ENCODE measurements around the gene SLC37A4. TPM values are rescaled to one million over a fixed set of nuclear protein-coding genes. Genes with fewer than 3 reads are reported as not detected.
"Not testable (repeated sequence)": the region's sequence is repeated elsewhere in the genome, so short reads cannot be mapped to it uniquely, and the experiment has no call there.

SLC37A4 gene
- 32.5 TPM for polyA plus RNA-seq (2012; ENCODE audit: missing spikeins)

DNA sequence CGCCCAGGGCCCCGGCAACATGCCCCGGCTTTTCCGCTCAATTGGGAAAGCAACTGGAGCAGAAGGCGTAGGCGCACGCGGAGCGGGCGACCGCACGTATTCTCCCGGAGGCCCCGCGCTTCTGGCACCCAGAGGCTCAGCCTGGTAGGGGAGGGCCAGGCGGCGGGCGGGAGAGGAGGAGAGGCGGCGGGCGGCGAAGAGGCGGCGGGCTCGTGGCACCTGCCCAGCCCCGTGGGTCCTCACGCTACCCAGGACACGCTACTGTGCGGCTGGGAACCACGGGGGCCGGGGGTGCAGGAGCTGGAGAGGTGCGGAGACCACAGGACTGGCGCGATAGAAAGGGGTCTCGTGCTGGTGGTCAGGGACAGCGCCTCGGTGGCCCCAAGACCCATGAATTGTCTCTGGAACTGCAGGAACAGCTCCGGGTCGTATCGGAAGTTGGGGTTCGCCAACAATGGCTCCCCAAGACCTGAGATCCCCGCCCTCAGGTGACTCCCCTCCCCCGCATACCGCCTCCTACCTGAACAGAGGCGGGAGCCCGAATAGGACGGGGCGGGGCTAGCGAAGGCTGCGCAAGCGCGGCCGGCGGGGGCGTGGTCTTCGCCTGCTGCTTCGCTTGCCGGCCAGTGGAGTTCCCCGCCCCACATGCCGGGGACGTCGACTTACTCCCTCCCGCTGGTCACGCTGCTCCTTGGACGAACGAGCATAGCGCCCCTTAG is at the start of gene SLC37A4:
Gene SLC37A4, minus strand, starts transcription at position 549 of the 719 bp plus-strand sequence.
- TF ChIP-seq POLR2A (IDR thresholded peaks at IDR 0.05; ENCODE audit: low read depth, low read length) (peak; percentile 52; the same call in 1 of the 2 replicates), TAF1 (IDR thresholded peaks at IDR 0.05; ENCODE audit: borderline replicate concordance, low read depth, low read length) (no peak), POLR2AphosphoS5 (IDR thresholded peaks at IDR 0.05; ENCODE audit: low read depth, low read length) (0 out of 2 replicates have a peak, but pooled peaks have one; percentile 25)
- DNase-seq (ENCODE audit: insufficient read length) (peak; percentile 98), FAIRE-seq (peak; percentile 100)

DNA sequence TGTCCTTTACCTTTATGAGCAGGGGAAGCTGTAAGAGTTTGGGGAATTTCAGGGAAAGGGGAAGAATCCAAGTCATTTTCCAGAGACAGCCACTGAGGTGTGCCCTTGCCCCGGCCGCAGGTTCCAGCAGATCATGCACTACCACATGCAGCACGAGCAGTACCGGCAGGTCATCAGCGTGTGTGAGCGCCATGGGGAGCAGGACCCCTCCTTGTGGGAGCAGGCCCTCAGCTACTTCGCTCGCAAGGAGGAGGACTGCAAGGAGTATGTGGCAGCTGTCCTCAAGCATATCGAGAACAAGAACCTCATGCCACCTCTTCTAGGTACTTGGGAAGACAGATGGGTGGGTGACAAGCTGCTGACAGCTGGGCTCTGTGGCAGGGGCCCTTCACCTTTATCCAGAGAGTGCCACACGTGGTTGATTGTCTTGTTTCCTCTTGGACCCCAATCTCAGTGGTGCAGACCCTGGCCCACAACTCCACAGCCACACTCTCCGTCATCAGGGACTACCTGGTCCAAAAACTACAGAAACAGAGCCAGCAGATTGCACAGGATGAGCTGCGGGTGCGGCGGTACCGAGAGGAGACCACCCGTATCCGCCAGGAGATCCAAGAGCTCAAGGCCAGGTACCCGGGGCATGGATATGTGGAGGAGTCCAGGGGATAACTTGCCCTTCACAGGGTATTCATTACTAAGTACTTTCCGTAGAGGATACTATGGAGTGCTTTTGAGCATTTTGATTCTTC is 48.2 kb upstream of the SLC37A4 start:
- no peak for DNase-seq (ENCODE audit: insufficient read length)
- no peak for FAIRE-seq
- TF ChIP-seq POLR2AphosphoS5 (IDR thresholded peaks at IDR 0.05; ENCODE audit: low read depth, low read length) = no peak
- TF ChIP-seq POLR2A (IDR thresholded peaks at IDR 0.05; ENCODE audit: low read depth, low read length) = no peak
- no peak for TF ChIP-seq TAF1 (IDR thresholded peaks at IDR 0.05; ENCODE audit: borderline replicate concordance, low read depth, low read length)

DNA sequence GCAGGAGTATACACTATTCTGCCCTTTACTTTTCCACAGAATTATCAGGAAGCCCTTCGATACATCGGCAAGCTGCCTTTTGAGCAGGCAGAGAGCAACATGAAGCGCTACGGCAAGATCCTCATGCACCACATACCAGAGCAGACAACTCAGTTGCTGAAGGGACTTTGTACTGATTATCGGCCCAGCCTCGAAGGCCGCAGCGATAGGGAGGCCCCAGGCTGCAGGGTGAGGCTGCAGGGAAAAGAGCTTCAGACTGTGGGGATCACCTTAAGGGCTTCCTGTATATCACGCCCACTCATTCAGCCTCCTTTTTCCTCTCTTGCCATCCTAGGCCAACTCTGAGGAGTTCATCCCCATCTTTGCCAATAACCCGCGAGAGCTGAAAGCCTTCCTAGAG is 47.2 kb upstream of the SLC37A4 start:
- DNase-seq (ENCODE audit: insufficient read length) (no peak), FAIRE-seq (no peak)
- TF ChIP-seq POLR2A (IDR thresholded peaks at IDR 0.05; ENCODE audit: low read depth, low read length) = no peak
- TF ChIP-seq TAF1 (IDR thresholded peaks at IDR 0.05; ENCODE audit: borderline replicate concordance, low read depth, low read length) = no peak
- no peak for TF ChIP-seq POLR2AphosphoS5 (IDR thresholded peaks at IDR 0.05; ENCODE audit: low read depth, low read length)

DNA sequence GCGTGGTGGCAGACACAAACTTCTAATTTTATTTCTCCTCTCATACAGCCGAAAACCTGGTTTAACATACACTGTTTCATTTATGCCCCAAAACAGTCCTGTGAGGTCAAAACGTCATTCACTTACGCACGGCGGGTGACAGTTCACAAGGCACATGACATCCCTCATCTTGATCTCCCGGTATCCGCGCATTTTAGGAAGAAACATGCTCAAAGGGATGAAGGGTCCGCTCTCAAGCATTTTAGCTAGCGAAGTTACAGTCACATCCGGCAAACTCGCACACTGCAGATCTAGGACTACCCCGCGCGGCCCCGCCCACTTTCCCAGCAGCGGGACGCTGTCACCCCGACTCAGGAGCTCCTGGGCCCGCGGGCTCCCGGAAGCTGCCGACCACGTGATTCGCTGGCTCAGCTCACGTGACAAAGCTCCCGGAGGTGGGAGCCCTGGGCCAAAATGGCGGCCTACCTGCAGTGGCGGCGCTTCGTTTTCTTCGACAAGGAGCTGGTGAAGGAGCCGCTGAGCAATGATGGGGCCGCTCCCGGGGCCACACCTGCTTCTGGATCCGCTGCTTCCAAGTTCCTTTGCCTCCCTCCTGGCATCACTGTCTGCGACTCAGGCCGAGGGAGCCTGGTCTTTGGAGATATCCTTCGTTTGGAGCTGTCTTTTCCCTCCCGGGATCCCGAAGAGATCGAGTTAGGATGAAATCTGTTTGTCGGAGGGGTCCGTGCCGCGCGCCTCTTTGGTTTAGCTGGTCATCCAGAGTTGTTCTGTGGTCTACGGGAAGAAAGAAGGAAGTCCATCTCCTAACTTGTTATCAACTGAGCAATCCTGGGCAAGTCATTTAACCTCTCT is 36.9 kb upstream of the SLC37A4 start, which contains the start of gene VPS11:
Gene VPS11, plus strand, starts transcription at position 448 of the 852 bp plus-strand sequence. Its CDS starts 6 bp downstream, at position 454.
- DNase-seq (ENCODE audit: insufficient read length) (peak; percentile 100), FAIRE-seq (peak; percentile 93)
- TF ChIP-seq POLR2AphosphoS5 (IDR thresholded peaks at IDR 0.05; ENCODE audit: low read depth, low read length) (0 out of 2 replicates have a peak, but pooled peaks have one; percentile 58), POLR2A (IDR thresholded peaks at IDR 0.05; ENCODE audit: low read depth, low read length) (peak; percentile 85), TAF1 (IDR thresholded peaks at IDR 0.05; ENCODE audit: borderline replicate concordance, low read depth, low read length) (peak; percentile 69; the same call in 1 of the 2 replicates)

DNA sequence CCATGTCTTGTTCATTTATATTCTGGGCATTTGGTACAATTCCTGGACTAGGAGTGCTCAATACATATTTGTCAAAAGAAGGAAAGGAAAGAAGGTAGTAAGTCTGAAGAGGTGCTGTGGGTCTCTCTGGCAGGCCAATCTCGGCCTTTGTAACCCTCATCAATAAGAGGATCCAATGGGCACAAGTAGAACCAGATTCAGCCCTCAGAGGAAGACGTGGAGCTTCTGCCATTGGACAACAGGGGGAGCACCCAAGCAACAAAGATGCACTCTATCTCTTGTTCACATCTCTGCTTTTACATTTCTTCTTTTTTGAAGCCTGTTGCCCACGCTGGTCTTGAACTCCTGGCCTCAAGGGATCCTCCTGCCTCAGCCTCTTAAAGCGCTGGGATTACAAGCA is 34.7 kb upstream of the SLC37A4 start:
- FAIRE-seq = peak; percentile 80
- TF ChIP-seq TAF1 (IDR thresholded peaks at IDR 0.05; ENCODE audit: borderline replicate concordance, low read depth, low read length) (no peak), POLR2AphosphoS5 (IDR thresholded peaks at IDR 0.05; ENCODE audit: low read depth, low read length) (no peak), POLR2A (IDR thresholded peaks at IDR 0.05; ENCODE audit: low read depth, low read length) (no peak)
- DNase-seq (ENCODE audit: insufficient read length) = no peak

DNA sequence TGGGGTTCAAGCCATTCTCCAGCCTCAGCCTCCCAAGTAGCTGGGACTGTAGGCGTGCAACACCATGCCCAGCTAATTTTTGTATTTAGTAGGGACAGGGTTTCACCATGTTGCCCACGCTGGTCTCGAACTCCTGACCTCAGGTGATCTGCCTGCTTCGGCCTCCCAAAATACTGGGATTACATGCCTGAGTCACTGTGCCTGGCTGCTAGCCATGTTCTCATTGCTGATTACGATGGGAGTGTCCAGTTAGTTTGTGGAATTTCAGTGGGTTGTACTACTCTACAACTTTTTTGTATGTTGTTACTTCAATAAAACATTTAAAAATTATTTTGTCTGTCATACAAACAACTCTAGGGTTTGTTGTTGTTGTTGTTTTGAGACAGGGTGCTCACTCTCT is 32.1 kb upstream of the SLC37A4 start:
- FAIRE-seq (no peak), DNase-seq (ENCODE audit: insufficient read length) (no peak)
- TF ChIP-seq POLR2A (IDR thresholded peaks at IDR 0.05; ENCODE audit: low read depth, low read length) (no peak), POLR2AphosphoS5 (IDR thresholded peaks at IDR 0.05; ENCODE audit: low read depth, low read length) (no peak), TAF1 (IDR thresholded peaks at IDR 0.05; ENCODE audit: borderline replicate concordance, low read depth, low read length) (no peak)

DNA sequence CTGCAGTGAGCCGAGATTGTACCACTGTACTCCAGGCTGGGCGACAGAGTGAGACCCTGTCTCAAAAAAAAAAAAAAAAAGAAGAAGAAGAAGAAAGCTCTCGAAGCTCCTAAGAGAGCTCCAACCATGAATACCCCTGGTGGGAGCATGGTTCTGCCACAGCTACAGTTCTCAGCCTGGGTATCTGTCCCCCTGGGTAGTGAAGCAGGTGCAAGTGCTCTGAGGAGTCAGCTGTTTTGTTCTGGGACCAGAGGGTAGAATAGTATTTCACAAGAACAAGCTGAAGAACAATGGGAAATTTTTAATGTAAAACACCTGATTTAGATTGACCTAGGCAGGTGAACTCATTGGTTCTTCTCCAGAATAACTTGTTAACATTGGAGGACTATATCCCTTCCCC is 30.6 kb upstream of the SLC37A4 start:
- no peak for TF ChIP-seq POLR2AphosphoS5 (IDR thresholded peaks at IDR 0.05; ENCODE audit: low read depth, low read length)
- no peak for TF ChIP-seq TAF1 (IDR thresholded peaks at IDR 0.05; ENCODE audit: borderline replicate concordance, low read depth, low read length)
- no peak for TF ChIP-seq POLR2A (IDR thresholded peaks at IDR 0.05; ENCODE audit: low read depth, low read length)
- FAIRE-seq (no peak), DNase-seq (ENCODE audit: insufficient read length) (no peak)

DNA sequence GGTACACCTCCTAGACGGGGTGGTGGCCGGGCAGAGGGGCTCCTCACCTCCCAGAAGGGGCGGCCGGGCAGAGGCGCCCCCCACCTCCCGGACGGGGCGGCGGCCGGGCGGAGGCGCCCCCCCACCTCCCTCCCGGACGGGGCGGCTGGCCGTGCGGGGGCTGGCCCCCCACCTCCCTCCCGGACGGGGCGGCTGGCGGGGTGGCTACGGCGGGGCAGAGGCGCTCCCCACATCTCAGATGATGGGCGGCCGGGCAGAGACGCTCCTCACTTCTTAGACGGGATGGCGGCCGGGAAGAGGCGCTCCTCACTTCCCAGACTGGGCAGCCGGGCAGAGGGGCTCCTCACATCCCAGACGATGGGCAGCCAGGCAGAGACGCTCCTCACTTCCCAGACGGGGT is 28.5 kb upstream of the SLC37A4 start:
- not testable (repeated sequence) for DNase-seq (ENCODE audit: insufficient read length); FAIRE-seq

DNA sequence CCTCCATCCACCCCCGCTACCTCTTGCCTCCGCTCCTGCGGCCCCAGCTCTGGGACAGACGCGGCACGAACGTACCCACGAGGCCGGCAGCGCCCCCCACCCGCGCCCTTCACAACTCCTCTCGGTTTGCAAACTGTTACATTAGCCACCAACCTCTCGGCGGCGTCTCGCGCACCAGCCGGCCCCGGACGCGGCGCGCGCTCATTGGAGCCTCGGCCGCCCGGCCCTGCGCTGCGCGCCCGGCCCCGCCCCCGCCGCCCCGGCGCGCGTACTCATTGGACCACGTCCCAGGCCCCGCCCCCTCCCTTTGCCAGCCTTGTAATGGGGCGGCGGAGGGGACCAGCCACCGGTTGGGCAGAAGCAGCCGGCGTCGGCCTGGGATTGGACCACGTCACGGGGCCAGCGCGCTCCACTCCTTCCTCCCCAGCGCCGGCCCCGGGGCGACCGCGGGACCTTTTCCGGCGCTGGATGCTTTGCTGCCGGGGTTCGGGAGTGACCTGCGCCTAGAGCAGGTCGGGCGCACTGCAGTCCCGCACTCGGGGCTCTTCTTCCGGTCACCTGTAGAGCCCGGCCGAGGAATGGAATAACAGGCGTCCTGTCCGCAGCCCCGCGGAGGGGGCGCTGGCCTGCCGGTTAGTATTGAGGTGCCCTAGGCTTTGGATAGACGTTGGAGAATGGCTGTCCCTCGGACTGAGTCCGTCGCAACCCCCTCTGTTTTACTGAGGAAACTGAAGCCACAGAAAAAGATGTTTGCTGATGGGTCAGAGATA is 26.5 kb upstream of the SLC37A4 start, which contains the start of gene HYOU1:
Gene HYOU1, minus strand, starts transcription at position 206 of the 770 bp plus-strand sequence. CDS start 1,045 bp downstream, outside the sequence.
- DNase-seq (ENCODE audit: insufficient read length) (peak; percentile 98), FAIRE-seq (peak; percentile 98)
- TF ChIP-seq POLR2A (IDR thresholded peaks at IDR 0.05; ENCODE audit: low read depth, low read length) = peak; percentile 96
- TF ChIP-seq POLR2AphosphoS5 (IDR thresholded peaks at IDR 0.05; ENCODE audit: low read depth, low read length) = peak; percentile 92
- peak; percentile 62; the same call in 1 of the 2 replicates for TF ChIP-seq TAF1 (IDR thresholded peaks at IDR 0.05; ENCODE audit: borderline replicate concordance, low read depth, low read length)

DNA sequence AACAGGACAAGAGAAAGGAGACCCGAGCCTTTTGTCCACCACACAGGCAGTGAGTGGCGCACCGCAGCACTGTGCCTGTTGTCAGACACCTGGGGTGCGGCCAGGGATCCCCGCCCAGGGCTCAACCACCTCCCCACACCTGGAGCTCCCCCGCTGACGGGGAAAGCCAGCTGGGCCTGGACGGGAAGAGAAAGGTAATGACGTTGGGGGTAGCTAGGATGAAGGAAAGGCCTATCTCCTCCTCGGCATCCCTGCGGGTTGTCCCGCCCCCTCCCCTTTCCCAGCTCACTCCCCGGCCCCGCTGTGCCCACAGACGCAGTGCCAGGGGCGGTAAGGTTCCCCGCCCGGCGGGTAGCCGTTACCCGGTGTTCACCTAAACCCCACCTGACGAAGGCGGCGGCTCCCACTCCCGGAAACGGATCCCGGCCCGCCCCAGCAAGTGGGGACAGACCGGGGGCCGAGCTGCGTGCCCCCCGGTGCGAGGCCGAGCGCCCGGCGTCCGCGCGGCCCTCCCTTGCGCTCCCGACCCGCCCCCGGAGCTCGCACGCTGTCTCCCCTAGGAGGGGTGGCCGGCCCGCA is 25.8 kb upstream of the SLC37A4 start:
- FAIRE-seq (no peak), DNase-seq (ENCODE audit: insufficient read length) (peak; percentile 52)
- TF ChIP-seq POLR2AphosphoS5 (IDR thresholded peaks at IDR 0.05; ENCODE audit: low read depth, low read length) (peak; percentile 14; the same call in 1 of the 2 replicates), TAF1 (IDR thresholded peaks at IDR 0.05; ENCODE audit: borderline replicate concordance, low read depth, low read length) (no peak)

All from GM12892 (cell line).